LNCaP clone FGC (cell line): Measurements from ENCODE around the gene FIG4.
"Not testable (repeated sequence)": the region's sequence is repeated elsewhere in the genome, so short reads cannot be mapped to it uniquely, and the experiment has no call there.

ENCODE experiments used
- DNase-seq: peaks from one replicate; pipeline ENCODE4 v3.0.0-alpha.2; 2011; ENCODE audit warnings: low read depth
- H3K4me3 ChIP-seq: 2 replicates; pipeline ENCODE4 v1.5.1; 2011; ENCODE audit warnings: mild to moderate bottlenecking, low read depth, low read length, control low read depth
- CTCF ChIP-seq: IDR thresholded peaks from 2 replicates; pipeline ENCODE4 v1.5.1; 2012; ENCODE audit warnings: mild to moderate bottlenecking; ENCODE audit not compliant: control insufficient read depth, insufficient read depth; ENCODE audit errors: extremely low read depth

FIG4 gene

GRCh38 chr6:109669811-109670210 is 21.3 kb upstream of the FIG4 start:
- no peak for TF ChIP-seq CTCF
- DNase-seq: no peak

GRCh38 chr6:109671733-109672132 is 19.4 kb upstream of the FIG4 start:
- no peak for TF ChIP-seq CTCF
- H3K4me3 ChIP-seq: no peak overlapping the region
- no peak for DNase-seq

More at GRCh38 chr6:109669811-109670210, 21.3 kb upstream of the FIG4 start:
- H3K4me3 ChIP-seq: no peak overlapping the region

DNA sequence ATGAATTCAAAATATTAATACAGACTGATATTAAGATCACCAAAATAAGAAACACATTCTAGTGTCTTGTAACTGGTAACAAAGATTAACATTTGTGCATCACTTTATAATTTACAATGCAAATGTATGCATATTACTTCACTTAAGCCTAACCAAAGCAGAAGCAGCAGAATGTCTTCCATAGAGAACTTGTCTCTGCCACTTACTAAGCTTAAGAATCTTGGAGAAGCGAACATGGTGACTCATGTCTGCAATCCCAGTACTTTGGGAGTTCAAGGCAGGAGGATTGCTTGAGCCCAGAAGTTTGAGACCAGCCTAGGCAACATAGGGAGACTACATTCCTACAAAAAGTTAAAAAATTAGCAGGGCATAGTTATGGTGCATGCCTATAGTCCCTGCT is 18.9 kb upstream of the FIG4 start:
- TF ChIP-seq CTCF: no peak
- no peak for DNase-seq
- H3K4me3 ChIP-seq: no peak overlapping the region

DNA sequence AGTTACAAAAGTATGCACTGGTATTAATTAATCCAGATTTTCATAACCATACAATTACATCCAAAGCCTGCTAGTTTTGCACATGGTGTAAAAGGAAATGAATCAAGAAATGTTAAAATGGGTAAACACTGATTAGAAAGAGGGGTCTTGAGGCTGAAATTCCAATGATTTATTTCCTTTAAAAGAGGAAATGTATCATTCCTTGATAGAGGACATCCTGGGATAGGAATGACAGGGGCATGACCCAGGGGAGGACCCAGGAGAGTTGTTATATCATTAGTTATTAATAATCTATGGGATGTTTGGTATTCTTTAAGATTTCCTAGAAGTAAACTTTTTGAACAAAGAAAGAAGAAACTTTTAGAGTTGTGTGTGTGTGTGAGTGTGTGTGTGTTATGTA is 18.3 kb upstream of the FIG4 start:
- TF ChIP-seq CTCF: no peak
- DNase-seq: no peak
- no peak overlapping the region for H3K4me3 ChIP-seq

DNA sequence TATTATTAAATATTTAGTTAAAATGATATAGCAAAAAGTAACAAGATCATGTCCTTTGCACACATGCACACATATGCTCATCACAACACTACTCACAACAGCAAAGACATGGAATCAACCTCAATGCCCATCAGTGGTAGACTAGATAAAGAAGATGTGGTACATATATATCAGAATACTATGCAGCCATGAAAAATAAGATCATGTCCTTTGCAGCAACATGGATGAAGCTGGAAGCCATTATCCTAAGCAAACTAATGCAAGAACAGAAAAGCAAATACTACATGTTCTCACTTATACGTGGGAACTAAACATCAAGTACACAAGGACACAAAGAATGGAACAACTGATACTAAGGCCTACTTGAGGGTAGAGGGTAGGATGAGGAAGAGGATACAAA is 14.4 kb upstream of the FIG4 start:
- no peak overlapping the region for H3K4me3 ChIP-seq
- DNase-seq: no peak
- TF ChIP-seq CTCF: no peak

GRCh38 chr6:109678240-109678639 is 12.9 kb upstream of the FIG4 start:
- no peak overlapping the region for H3K4me3 ChIP-seq
- no peak for DNase-seq
- no peak for TF ChIP-seq CTCF

GRCh38 chr6:109678661-109679505 is 12.2 kb upstream of the FIG4 start:
- H3K4me3 ChIP-seq, DNase-seq: not testable (repeated sequence)
